ENCODE results near the gene ENPP6.

The ENPP6 gene

GRCh38 chr4:184157322-184157721 lies 60.4 kb downstream of the ENPP6 start:
- no peak for TF ChIP-seq TCF12 (IDR thresholded peaks at IDR 0.05; ENCODE audit: low read depth)
- TF ChIP-seq NFIC (IDR thresholded peaks at IDR 0.05), result no peak
- no peak for TF ChIP-seq USF1 (IDR thresholded peaks at IDR 0.05)
- no peak for TF ChIP-seq REST (IDR thresholded peaks at IDR 0.05; ENCODE audit: low read depth)
- no peak for TF ChIP-seq RAD21 (IDR thresholded peaks at IDR 0.05; ENCODE audit: low read depth)
- TF ChIP-seq EP300 (IDR thresholded peaks at IDR 0.05; ENCODE audit: borderline replicate concordance), result no peak
- no peak for TF ChIP-seq YY1 (IDR thresholded peaks at IDR 0.05; ENCODE audit: low read depth)
- TF ChIP-seq MAX (IDR thresholded peaks at IDR 0.05), result no peak
- no peak for TF ChIP-seq TAF1 (IDR thresholded peaks at IDR 0.05; ENCODE audit: low read depth)
- no peak for TF ChIP-seq FOXM1 (IDR thresholded peaks at IDR 0.05; ENCODE audit: borderline replicate concordance, low read depth)
- TF ChIP-seq CEBPB (IDR thresholded peaks at IDR 0.05), result no peak
- no peak for TF ChIP-seq EGR1 (IDR thresholded peaks at IDR 0.05)
- TF ChIP-seq ZBTB7A (IDR thresholded peaks at IDR 0.05; ENCODE audit: low read depth), result no peak
- TF ChIP-seq CREB1 (IDR thresholded peaks at IDR 0.05; ENCODE audit: low read depth), result no peak

- TF ChIP-seq CREB1 (IDR thresholded peaks at IDR 0.05; ENCODE audit: low read depth) (no peak), USF1 (IDR thresholded peaks at IDR 0.05) (no peak), ZBTB7A (IDR thresholded peaks at IDR 0.05; ENCODE audit: low read depth) (no peak), EGR1 (IDR thresholded peaks at IDR 0.05) (no peak), FOXM1 (IDR thresholded peaks at IDR 0.05; ENCODE audit: borderline replicate concordance, low read depth) (no peak), REST (IDR thresholded peaks at IDR 0.05; ENCODE audit: low read depth) (no peak), CEBPB (IDR thresholded peaks at IDR 0.05) (no peak), RAD21 (IDR thresholded peaks at IDR 0.05; ENCODE audit: low read depth) (no peak), YY1 (IDR thresholded peaks at IDR 0.05; ENCODE audit: low read depth) (no peak), NFIC (IDR thresholded peaks at IDR 0.05) (no peak), EP300 (IDR thresholded peaks at IDR 0.05; ENCODE audit: borderline replicate concordance) (no peak), TCF12 (IDR thresholded peaks at IDR 0.05; ENCODE audit: low read depth) (no peak), TAF1 (IDR thresholded peaks at IDR 0.05; ENCODE audit: low read depth) (no peak), TEAD4 (IDR thresholded peaks at IDR 0.05) (no peak), MAX (IDR thresholded peaks at IDR 0.05) (no peak)
Measured at GRCh38 chr4:184156163-184156920, 61.3 kb downstream of the ENPP6 start.

- no peak for TF ChIP-seq TAF1 (IDR thresholded peaks at IDR 0.05; ENCODE audit: low read depth)
- TF ChIP-seq REST (IDR thresholded peaks at IDR 0.05; ENCODE audit: low read depth), result no peak
- TF ChIP-seq TCF12 (IDR thresholded peaks at IDR 0.05; ENCODE audit: low read depth), result no peak
- no peak for TF ChIP-seq ZBTB7A (IDR thresholded peaks at IDR 0.05; ENCODE audit: low read depth)
- TF ChIP-seq RAD21 (IDR thresholded peaks at IDR 0.05; ENCODE audit: low read depth), result no peak
- TF ChIP-seq CREB1 (IDR thresholded peaks at IDR 0.05; ENCODE audit: low read depth), result no peak
Measured at GRCh38 chr4:184154199-184154598, 63.5 kb downstream of the ENPP6 start.

- TF ChIP-seq MAX (IDR thresholded peaks at IDR 0.05), result no peak
- TF ChIP-seq REST (IDR thresholded peaks at IDR 0.05; ENCODE audit: low read depth), result no peak
- no peak for TF ChIP-seq CEBPB (IDR thresholded peaks at IDR 0.05)
- no peak for TF ChIP-seq EGR1 (IDR thresholded peaks at IDR 0.05)
- TF ChIP-seq FOXM1 (IDR thresholded peaks at IDR 0.05; ENCODE audit: borderline replicate concordance, low read depth), result no peak
- TF ChIP-seq CREB1 (IDR thresholded peaks at IDR 0.05; ENCODE audit: low read depth), result no peak
- no peak for TF ChIP-seq TEAD4 (IDR thresholded peaks at IDR 0.05)
- TF ChIP-seq NFIC (IDR thresholded peaks at IDR 0.05), result no peak
Measured at GRCh38 chr4:184153781-184154180, 63.9 kb downstream of the ENPP6 start.
